NCI-H748 (cell line): Measurements from ENCODE around the gene CYP1B1.
"Not testable (repeated sequence)": the region's sequence is repeated elsewhere in the genome, so short reads cannot be mapped to it uniquely, and the experiment has no call there.

Experiments used
- DNase-seq: peaks from one replicate; lab custom pipeline; 2025; ENCODE audit not compliant: unreplicated experiment; lab: John Stamatoyannopoulos, UW

The CYP1B1 gene

DNA sequence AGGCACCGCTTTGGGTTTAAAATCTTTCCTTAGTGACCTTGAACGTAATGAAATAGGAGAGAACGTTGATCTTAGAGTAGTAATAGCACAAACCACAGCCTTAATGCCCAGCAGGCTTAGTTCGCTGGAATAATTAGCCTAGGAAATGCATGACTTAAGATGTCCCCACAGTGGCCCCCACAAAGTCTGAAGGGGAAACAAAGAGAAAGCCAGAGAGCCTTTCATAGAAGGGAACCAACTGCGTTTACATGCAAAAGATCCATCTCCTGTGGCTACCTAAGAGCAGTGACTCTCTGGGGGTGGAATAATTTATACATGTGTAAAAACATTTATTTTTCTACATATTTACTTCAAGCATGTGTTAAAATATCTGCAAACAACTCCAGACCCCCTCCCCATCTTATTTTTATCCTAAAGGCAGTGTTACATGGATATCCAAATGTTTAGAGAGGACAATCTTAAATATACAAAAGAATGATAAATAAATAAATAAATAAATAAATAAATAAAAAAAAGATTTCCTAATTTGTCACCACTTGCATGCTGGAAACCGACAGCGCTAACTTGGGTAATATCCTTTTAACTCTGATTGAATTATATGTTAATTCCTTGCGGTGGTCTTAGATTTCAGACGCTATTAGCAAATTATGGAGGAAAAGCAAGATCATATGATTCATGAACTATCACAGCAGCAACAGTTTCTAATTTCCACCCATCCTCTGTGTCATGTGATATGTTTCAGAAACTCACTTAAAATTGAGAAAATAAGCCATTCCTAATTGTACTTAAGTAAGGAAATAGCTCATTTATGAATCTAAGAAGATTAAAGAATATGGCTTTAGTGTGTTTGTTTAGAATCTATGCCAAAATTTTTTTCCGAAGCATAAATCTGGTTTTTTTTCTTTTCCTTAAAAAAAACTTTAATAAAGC is 23.4 kb upstream of the CYP1B1 start:
- DNase-seq: no peak

DNA sequence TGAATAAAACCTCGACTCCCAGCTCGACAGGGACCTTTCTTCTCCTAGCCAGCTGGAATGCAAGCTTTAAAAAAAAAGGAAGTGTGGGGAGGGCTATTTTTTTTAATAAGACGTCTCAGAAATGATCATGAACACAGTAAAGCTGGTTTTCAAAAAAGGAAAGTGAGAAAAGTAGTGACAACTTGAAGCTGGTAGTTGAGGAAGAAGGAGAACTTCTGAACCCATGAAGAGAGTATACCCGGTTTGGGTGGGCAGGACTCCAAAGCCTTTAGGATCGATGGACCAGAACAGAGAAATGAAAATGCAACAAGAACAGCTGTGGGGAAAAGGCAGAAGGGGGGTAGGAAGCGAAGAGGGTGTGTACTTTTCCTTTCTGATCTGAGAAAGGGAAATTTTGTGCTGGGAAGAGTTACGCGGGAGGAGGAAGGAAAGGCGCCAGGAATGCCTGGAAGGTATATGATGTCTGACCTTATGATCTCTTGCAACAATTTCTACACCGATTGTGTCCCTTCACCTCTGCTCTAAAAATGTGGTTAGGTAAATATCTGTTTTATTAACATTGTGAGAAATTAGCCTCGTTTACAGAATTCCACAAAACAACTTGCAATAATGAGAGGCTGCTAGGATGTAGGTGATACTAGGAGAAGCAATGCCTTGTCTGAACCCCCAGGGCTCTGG is 22.6 kb upstream of the CYP1B1 start:
- DNase-seq: no peak

DNA sequence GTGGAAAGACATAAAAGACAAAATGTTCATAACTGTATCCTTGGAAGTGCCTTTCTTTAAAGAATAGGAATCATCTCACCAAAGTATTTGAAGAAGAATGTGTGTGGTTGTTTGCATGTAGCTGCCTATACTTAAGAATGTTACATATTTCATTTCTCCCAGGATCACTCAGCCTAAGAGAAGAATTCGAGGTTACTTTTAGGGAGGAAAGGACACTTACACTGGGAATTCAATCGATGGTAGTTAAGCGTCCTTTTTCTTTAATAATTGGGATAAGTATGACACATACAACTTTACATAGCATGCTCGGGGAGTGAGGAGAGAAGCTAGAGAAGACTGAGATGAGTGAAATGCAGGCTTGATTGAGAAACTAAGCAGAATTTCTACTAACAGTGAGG is 22.0 kb upstream of the CYP1B1 start:
- no peak for DNase-seq

DNA sequence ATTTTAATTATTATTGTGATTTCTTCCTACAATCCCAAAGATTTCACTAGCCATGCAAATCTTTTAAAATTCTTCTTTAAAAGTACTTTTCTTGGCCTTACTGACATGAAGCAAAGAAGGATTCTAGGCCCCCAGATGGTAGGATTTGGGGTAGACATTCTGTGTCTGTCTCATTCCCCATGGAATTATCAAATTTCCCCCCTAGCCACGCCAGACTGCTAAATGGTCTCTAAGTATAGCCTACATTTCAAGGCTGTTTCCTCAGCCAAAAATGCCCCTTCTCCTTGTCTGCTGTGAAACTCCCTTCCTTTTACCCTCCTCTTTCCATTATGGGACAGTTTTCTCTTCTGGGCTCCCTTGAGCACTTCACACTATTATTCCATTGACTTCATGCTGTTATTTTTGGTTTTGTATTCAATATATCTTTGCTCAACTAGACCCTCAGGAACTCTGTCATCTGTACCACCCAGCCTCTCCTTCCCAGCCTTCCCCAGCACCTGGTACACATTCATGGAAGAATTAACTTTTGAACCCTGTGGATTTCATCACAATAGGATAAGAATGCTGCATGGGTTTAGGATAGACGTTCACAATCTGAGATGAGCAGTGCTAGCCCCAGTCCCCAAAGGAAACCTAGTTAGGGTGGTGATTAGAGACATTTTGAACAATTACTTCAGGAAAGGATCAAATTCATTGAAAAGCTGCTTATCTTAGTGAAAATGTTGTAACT is 21.5 kb upstream of the CYP1B1 start:
- no peak for DNase-seq

DNA sequence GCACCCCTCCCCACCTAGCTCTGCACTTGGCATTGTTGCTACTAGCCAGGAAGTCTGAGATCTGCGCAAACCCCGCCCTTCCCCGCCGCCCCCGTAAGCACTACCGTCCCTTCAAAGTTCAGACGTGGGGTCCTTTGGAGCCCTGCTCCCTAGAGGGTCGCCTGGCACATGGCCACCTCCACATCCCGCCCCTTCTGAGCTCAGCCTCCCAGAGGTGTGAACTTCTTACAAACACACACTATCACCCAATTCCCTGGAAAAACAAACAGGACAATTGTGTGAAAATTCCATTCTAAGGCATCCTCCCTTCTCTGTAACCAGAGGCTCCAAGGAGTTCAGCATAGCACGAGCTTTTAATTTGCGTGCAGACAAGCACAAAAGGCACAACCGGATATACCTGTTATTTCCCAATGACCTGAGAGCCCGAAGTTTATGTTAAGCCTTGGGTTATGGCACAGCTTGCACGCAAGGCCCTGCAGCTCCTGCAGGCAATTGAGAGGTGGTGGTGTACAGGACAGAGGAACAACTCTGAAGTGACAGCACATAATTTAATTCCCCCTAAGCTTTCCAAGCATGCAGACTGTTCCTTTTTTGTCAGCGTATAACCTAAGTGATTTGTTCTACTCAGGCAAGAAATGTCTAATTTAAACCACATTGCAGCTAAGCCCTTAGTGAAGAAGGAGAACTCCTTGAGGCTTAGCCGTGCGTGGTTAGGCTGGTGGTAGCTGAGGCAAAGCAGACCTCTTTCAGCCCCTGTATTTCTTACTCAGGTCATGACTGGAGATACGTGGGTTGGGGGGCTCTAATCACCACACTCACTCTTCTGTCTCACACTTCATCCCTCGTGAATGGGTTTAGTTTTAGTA is 20.3 kb upstream of the CYP1B1 start:
- DNase-seq: peak; percentile 47

DNA sequence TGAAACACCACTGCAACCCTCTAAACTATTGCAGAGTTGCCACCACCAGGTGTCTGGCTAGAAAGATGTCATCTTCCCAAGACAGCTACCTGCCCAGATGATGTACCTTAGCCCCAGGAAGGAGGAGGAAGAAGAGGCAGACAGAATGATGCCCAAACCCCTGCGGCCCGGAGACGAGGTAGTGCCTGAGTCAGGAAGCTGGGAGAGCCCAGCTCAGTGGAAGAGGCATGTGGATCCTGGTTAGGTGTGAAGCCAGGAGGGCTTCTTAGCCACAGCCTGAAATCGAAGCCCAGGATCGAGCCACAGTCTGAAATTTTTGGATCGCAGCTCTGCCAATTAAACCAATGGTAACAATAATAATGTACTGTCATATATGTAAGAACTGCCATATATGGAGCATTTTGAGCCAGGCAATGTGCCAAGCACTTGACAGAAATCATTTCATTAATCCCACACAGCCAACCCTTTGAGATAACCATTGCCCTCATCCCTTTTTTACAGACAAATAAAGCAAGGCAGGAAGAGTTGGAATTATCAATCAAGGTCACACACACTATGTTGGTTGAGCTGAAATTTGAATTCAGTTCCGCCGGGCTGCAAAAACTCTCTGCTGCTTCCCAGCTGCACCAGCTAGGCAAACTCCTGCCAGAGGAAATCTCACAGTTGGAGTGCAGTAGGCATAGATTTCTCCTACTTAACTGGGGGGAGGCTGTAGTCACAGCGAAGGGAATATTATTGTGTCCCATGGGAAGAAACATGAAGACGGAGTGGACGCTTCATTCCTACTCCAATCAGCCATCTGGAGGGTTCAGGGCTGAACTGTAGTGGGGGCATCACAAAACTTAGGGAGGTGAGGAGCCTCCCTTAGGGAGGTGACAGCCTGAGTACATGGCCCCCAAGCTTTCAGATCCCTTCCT is 19.4 kb upstream of the CYP1B1 start:
- no peak for DNase-seq

DNA sequence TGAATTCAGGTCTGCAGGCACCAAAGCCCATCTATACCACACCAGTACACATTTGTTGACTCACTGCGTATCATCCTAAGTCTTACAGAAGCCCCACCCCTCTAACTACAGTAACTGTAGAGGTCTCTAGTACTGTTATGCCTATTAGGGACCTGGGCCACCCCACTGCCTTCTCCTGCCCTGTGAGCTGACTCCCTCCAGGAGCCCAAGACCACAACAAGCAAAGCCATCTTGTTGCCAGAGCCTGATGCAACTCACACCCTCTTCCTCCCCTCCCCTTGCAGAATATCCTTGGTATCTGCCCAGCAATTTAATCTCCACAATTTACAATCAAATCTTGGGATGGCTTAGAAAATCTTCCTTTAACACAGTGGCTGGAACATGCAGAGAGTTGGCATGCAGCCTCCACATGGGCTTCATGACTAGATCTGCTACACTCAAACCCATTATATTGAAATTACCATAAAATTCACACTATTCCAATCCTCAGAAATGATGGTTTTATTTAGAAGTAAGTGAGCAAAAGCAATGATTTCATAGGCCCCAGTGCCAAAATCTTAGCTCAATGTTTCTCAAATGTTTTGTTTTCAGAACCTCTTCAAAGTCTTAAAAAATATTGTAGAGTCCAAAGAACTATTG is 17.7 kb upstream of the CYP1B1 start:
- DNase-seq: no peak

DNA sequence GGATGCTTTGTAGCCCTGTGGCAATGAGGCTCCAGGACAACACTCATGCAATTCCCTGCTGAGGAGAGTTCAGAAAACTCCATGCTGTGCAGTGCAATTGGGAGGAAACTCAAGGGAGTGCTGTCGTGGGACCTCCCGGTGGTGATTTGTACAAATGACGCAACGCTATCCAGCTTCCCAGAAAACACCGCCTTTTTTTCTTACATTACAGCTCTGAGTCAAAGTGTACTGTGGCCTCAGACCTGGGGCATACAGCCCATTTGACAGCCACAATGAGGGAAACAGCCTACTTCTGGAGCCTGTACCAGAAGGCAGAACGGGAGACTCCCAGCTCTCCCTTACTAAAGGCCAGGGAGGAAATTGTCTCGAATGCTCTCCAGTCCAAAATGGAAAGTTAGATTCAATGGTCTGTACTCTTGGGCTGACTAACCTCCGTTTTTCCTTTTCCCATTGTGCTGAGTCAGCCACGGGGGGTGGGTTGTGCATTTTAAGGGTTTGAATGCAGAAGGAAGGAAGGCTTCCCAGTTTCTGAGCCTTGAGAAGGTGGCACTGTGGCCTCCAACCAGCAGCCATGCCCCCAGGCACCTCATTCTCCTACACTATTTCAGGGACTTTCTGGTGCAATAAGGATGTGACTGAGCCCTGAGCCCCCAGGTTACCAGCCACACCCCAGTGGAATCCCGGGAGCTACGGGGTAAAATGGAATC is 16.4 kb upstream of the CYP1B1 start:
- DNase-seq: no peak

DNA sequence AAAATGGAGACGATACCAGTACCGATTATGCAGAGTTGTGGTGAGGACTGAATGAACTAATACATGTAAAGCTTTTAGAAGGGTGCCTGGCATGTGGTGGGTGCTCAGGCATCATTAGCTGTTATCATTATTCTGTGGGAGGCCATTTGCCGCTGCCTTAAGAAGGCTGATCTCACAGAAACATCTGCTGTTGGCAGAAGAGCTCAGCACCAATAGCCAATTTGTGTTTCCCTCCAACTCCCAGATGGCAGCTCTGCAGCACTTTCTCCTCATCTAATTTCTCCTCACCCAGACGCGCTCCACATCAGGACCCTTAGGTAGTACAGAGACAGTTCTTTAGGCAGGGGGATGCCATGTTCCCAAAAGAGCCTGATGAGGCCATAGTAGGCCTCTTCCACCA is 15.8 kb upstream of the CYP1B1 start:
- DNase-seq: no peak

DNA sequence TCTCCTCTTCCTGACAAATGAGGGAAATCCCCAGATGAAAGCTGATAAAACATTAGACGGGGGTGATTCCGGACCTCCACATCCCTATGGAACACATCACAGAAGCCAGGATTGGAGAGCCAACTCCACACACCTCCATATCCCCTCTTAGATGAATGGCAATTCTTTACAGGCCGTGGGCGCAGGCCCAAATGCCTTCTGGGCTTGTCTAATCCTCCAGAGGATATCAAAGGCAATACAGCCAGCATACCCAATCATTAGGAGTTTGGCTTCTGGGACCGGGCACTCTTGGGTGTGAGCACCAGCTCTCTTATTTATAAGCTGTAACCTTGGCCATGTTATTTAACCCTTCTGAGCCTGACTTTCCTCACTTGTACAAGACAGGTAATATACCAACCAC is 15.0 kb upstream of the CYP1B1 start:
- DNase-seq: no peak

DNA sequence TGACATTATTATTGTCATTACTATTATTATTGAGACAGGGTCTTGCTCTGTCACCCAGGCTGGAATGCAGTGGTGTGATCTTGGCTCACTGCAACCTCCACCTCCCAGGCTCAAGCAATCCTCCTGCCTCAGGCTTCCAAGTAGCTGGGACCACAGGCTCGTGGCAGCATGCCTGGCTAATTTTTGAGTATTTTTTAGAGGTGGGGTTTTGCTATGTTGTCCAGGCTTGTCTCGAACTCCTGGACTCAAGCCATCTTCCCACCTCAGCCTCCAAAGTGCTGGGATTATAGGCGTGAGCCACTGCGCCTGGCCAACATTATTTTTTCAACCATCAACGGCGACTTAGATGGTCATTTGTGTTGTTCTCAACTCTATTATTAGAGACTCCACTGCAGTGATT is 14.3 kb upstream of the CYP1B1 start:
- not testable (repeated sequence) for DNase-seq

DNA sequence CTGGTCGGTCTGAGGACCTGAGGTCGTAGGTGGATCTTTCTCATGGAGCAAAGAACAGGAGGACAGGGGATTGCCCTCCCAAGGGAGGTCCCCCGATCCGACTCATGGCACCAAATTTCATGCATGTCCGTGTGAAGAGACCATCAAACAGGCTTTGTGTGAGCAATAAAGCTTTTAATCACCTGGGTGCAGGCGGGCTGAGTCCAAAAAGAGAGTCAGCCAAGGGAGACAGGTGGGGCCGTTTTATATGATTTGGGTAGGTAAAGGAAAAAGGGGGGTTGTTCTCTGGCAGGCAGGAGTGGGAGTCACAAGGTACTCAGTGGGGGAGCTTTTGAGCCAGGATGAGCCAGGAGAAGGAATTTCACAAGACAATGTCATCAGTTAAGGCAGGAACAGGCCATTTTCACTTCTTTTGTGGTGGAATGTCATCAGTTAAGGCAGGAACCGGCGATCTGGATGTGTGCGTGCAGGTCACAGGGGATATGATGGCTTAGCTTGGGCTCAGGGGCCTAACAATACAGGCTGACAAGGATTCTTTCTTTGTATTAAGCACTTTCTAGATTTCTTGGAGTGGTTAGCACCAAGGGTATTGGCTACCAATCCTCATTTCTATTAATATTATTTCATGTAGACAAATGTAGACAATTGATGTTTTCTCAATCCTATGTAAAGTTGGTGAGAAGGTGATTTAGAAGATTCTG is 10.2 kb upstream of the CYP1B1 start:
- not testable (repeated sequence) for DNase-seq

DNA sequence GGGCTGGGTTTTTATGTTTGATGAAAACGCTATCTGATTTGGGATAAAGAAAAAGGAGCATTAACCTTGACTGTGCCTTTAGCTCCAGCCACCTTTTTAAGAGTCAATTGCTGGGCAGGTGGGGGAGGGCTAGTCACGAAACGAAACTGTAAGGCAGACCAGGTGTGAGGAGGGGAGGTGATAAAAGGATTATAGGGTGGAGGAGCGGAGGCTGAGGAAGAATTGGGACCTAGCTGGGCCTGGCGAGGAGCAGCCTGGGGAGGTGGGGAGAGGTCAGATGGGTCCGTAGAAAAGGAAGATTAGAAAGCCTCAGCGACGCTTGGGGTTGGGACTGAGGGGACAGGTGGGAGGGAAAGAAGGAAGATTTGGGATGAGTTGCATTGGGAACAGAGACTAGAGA is 8.6 kb upstream of the CYP1B1 start:
- DNase-seq: not testable (repeated sequence)

DNA sequence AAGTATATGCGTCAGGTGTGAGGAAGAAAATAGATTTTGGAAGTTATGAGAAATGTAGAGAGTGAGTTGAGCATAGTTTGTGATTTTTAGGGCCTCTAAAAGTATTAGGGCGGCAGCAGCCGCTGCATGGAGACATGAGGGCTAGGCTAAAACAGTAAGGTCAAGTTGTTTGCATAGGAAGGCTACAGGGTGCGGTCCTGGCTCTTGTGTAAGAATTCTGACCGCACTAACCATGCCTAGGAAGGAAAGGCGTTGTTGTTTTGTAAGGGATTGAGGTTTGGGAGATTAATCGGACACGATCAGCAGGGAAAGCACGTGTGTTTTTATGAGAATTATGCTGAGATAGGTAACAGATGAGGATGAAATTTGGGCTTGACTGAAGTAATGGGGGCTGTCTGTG is 6.8 kb upstream of the CYP1B1 start:
- not testable (repeated sequence) for DNase-seq

DNA sequence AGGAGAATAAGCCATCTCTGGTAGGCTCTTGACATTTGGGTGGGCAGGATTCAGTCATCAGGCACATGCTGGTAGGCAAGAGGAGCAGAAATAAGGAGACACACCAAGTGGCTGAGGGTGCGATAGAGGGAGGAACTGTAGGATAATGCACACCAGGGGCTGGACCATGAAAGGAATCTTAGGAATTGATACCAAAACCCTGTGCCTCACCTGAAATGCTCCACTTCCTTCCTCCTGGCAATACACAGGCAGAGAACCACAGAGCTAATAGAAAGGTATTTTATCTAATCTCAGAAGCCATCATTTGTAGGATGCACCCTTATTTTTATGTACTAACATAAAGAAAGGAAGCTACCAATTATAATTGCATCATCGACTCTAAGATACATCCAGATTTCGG is 4.4 kb upstream of the CYP1B1 start:
- no peak for DNase-seq

DNA sequence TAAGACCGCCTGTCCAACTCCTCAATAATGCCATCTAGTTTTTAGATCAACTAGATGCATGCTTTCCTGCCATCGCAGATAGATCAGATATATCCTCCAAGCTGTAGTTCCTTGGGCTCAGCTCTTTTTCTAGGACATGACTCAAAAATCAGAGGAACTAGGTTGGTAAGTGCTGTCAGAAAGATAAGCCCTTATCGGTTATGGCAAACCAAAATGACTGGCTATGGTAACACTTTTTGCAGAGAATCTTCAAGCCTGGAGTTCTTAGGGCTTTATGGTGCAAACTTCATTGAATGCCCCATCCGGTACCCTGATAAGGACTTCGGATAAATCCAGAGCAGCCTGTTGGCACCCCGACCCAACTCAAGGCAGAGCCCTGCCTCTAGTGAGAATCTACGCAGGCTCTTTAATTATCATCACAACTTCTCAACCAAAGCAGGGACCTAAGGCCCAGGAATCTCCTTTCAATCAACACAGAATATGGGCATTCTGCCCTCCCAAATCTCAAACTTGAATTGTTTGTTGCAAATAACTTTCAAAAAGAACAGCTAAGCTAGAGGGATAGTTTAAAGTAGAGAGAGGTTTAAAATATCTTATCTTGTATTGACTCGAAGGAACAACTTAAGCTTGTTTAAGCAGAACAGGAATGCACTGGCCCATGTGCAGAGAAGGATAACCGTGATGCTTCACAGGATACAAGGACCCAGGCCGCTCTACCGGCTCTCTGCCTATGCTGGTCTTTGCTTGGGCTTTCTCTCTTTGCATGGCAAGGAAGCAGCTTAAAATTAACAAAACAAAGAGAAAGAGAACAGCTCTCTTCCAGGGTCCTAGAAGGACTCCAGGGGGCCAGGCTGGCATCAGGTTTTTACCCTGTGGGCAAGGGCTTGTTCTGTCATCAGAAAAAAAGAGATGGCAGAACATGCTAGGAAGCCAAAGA is 3.4 kb upstream of the CYP1B1 start:
- DNase-seq: no peak

DNA sequence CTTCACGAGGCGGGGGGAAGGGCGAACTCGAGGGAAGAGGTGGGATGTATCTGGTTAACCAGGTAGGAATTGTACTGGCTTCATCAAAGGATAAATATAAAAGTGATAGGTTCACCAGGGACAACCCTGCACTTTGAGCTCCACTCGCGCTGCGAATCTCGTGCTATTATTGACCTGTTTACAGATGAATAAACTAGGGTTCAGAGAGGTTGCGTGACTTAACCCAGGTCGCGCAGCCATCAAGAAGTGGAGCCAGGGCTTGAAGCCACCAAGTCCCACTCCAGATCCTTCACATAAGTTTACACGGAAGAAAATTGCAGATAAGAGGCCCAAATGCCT is 1.4 kb upstream of the CYP1B1 start:
- DNase-seq: no peak
